HG02938 (cell line): Measurements from ENCODE around the gene NDUFB4.
"Not testable (repeated sequence)": the region's sequence is repeated elsewhere in the genome, so short reads cannot be mapped to it uniquely, and the experiment has no call there.

ENCODE experiments used
- ATAC-seq: cut with Tn5 transposase; IDR thresholded peaks from one replicate; pipeline ENCODE4 v1.9.1; 2021; ENCODE audit warnings: mild to moderate bottlenecking, moderate library complexity; ENCODE audit not compliant: unreplicated experiment

The NDUFB4 gene

GRCh38 chr3:120636795-120637401 lies 40.8 kb downstream of the NDUFB4 start:
- ATAC-seq = no peak

GRCh38 chr3:120637851-120638559 lies 41.9 kb downstream of the NDUFB4 start:
- no peak for ATAC-seq

DNA sequence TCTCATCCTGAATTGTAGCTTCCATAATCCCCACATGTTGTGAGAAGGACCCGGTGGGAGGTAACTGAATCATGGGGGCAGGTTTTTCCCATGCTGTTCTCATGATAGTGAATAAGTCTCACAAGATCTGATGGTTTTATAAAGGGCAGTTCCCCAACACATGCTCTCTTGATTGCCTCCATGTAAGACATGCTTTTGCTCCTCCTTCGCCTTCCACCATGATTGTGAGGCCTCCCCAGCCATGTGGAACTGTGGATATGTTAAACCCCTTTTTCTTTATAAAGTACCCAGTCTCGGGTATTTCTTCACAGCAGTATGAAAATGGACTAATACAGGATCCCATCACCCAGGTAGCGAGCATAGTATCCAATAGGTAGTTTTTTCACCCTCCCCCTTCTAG lies 42.7 kb downstream of the NDUFB4 start:
- ATAC-seq = not testable (repeated sequence)

DNA sequence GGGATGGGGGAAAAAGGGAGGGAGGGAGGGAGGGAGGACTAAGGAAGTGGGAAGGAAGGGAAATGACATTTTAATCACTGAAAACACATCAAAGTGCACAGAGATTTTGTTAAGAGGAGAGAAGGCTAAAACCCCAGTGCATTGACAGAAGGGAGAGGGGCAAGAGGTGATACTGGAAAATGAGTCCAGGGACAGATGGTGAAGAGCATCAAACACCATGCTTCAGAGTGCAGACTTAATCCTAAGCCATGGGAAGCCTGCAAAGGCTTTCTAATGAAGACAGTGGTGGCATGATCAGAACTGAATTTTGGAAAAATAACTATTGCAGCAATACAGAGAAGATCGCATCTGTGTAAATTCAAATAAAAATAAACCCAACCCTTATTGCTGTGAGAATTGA lies 44.1 kb downstream of the NDUFB4 start:
- no peak for ATAC-seq

DNA sequence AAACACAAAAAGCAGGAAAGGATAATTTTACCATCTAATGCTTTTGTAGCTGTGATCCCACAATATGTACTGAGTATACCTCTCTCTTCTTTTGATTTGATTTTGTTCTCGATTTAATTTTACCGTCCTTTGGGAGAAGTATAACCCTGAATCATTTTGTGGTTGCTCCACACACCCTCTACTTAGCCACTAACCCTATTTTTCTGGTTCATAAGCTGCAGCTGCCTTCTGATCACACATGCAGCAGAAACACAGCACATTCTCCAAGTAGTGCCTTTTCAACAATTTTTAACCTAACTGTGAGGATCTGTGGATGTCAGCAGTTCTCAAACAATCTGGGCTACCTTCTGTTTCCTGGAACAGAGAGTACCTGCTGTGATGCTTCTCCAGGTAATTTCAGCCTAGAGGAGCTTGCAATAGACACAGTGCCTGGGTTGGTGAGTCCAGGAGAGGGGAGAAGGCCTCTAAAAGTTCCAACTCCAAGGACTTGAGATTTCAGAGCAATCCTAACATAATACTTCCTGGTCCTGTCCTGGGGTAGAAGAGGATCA lies 45.6 kb downstream of the NDUFB4 start:
- no peak for ATAC-seq

DNA sequence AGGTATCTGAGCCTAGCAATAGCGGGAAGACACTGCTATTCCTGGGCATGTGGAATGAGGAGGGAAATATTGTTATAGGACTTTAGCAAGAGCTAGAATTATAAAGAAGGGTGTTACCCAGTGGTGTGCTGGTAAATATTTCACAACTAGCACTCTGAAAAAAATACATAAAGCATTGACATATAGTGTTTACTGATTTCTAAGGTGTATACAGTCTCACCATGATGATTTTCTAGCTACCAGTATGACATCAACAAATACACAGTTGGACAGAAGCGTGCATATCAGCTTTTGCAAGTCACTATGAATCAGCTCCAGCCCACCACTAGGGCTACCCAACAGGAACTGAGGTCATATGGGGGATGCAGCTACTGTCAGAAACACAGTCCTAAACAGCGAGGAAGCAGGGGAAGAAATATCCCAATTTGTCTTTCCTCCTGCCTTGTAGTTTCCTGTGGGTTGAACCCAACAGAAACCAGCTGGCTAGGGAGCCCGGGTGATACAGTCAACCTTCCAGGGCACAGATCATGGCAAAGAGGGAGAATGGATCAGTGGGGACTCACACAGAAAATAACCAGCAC lies 46.3 kb downstream of the NDUFB4 start:
- ATAC-seq = no peak

- ATAC-seq = no peak
These were observed 49.1 kb downstream of the NDUFB4 start for GRCh38 chr3:120645083-120645845.

DNA sequence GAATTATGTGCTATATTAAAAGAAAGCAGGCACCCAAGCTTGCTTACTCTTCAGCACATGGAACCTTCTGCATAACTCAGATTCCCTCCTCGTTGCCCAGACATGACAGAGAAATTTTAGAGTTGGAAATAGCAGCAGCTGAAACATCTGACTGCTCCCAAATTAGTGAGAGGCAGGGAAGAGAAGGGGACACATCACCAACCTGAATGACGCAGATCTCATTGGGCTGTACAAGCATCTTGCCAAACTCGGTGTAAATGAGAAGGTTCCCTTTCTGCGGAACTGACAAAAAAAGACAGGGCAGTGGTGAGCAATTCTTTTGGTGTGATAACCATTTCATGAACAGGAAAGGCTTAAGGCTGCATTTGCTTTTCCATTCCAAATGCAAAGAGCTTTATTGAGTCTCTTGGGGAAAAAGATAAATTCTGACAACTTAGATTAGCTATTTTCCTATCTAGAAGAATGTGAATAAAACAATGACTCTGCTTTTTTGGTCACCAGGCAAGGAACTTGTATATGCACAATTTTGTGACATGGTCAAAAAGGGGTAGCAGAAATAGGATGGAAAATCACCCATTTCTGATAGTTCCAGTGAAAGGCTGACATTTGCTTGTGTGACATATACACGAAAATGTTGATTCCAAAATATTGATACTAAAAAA lies 50.8 kb downstream of the NDUFB4 start:
- ATAC-seq = no peak

- no peak for ATAC-seq
These were observed 52.2 kb downstream of the NDUFB4 start for GRCh38 chr3:120648290-120648689.

GRCh38 chr3:120649830-120650233 lies 53.7 kb downstream of the NDUFB4 start:
- ATAC-seq = peak; percentile 51

DNA sequence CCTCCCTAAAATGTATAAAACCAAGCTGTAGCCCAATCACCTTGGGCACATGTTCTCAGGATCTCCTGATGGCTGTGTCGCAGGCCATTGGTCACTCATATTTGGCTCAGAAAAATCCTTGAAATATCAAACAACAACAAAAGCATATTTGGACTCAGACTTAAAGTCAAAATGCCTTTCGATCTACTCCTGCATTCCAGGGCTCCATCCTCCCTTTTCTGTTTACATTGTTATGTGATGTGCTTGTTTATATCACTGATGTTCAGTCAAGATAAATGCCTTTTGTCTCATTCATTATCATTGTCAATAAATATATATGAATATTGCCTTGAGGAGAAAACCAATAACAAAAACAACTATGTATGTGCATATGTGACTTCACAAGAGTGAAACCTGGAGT lies 54.2 kb downstream of the NDUFB4 start:
- no peak for ATAC-seq
